Sigmoid colon (tissue), 7 donors: ENCODE data around the gene CRTC2. TPM values are rescaled to one million over a fixed set of nuclear protein-coding genes. Genes with fewer than 3 reads are reported as not detected.
A peak's percentile ranks its signal among the peaks of the same experiment; 100 is the strongest.

Experiments
- DNase-seq: peaks from one replicate; pipeline ENCODE4 v3.0.0-alpha.2; 2019
- H3K27ac ChIP-seq, 4 donors: fragments of 200-600 bp; sonication (generic); one replicate each; pipeline ENCODE4 v1.5.1; 2016 to 2019; ENCODE audit warnings: mild to moderate bottlenecking in 1 of 4
- H3K27me3 ChIP-seq, 3 donors: fragments of 200-600 bp; sonication (generic); one replicate each; pipeline ENCODE4 v1.5.1; 2019; ENCODE audit warnings: mild to moderate bottlenecking in 1 of 3
- H3K36me3 ChIP-seq, 4 donors: fragments of 200-600 bp; sonication (generic); one replicate each; pipeline ENCODE4 v1.5.1; 2016 to 2019
- H3K4me1 ChIP-seq, 4 donors: fragments of 200-600 bp; sonication (generic); one replicate each; pipeline ENCODE4 v1.5.1; 2017 to 2019
- H3K4me3 ChIP-seq, 4 donors: fragments of 200-600 bp; sonication (generic); one replicate each; pipeline ENCODE4 v1.5.1; 2017 to 2019; ENCODE audit warnings: mild to moderate bottlenecking in 2 of 4, moderate library complexity in 1 of 4
- H3K9me3 ChIP-seq, 4 donors: fragments of 200-600 bp in 3 of 4; sonication (generic) in 3 of 4; one replicate each; pipeline versions ENCODE4 v1.5.1 to v1.6.1; 2013 to 2019
- EP300 ChIP-seq, 4 donors: sonication (generic); formaldehyde crosslinking; IDR thresholded peaks; one replicate each; pipeline ENCODE4 v1.6.1; 2017; ENCODE audit warnings: antibody characterized with exemption in 4 of 4
- POLR2A ChIP-seq, 2 donors: fragments of 450-650 bp; IDR thresholded peaks; one replicate each; pipeline ENCODE4 v1.6.1; 2016; ENCODE audit warnings: antibody characterized with exemption in 2 of 2, mild to moderate bottlenecking in 2 of 2, moderate library complexity in 2 of 2
- POLR2AphosphoS5 ChIP-seq, 4 donors: sonication (generic); formaldehyde crosslinking; IDR thresholded peaks; one replicate each; pipeline ENCODE4 v1.6.1; 2017; ENCODE audit warnings: antibody characterized with exemption in 4 of 4
- WGBS, 2 donors: extraction: QIAGEN DNeasy Blood & Tissue Kit; methylation state at CpG; one replicate each; pipeline ENCODE4 v1.1.7; 2013; 5-methylcytosine and 5-hydroxymethylcytosine counted together
- intact Hi-C: fragments of 100-400 bp; cut with DNase I; formaldehyde crosslinking; loops from one replicate; pipeline ENCODE4 v1.15.1; 2023
- polyA plus RNA-seq, 3 donors: library from polyadenylated mRNA; stranded (reverse); fragments of 200-250 nt; gene quantifications; one replicate each; pipeline ENCODE4 v1.2.3, GENCODE V29; 2013
- total RNA-seq, 4 donors: library from RNA; depleted of rRNA; stranded (reverse); fragments of >200 nt; gene quantifications; one replicate each; pipeline ENCODE4 v1.1.0, GENCODE V29; 2016
- TF ChIP-seq, protein P1 (sequence below), 4 experiments: fragments of 450-650 bp in 3 of 4; fragments of 200-600 bp in 1 of 4; IDR thresholded peaks; one replicate each; pipeline ENCODE4 v1.5.1; 2016 to 2019; ENCODE audit warnings: antibody characterized with exemption in 4 of 4, mild to moderate bottlenecking in 3 of 4, moderate library complexity in 2 of 4
- donor health status: healthy with polysubstance abuse.
- donor health status: Bipolar disorder and iron deficiency.
- donor health status: healthy.

CRTC2 gene
- total and polyA plus RNA-seq, 7 donors, result 13.7 to 32.9 (median 17.8) TPM

DNA sequence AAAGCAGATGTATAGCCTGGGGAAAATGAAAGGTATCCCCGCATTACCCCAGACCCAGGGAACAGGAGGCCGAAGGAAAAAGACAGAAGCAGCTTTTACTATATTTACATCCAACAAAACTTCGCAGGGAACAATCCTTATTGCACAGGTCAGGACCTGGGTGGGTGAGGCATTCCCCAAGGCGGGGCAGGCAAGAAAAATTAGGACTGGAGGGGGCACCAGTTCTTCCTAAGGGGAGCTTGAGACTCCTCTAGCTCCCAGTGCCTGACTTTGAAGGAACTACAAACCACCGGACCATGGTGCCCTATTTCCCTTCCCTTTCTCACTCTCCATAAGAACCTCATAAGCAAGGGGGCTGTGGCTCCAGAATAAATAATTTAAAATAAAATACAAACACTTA, 29.0 kb downstream of the CRTC2 start:
- intact Hi-C loops, result no loop called here
- TF ChIP-seq POLR2A (IDR thresholded peaks at IDR 0.05) (no peak), POLR2AphosphoS5 (IDR thresholded peaks at IDR 0.05) (no peak), EP300 (IDR thresholded peaks at IDR 0.05) (no peak)
- TF ChIP-seq, protein P1, sequence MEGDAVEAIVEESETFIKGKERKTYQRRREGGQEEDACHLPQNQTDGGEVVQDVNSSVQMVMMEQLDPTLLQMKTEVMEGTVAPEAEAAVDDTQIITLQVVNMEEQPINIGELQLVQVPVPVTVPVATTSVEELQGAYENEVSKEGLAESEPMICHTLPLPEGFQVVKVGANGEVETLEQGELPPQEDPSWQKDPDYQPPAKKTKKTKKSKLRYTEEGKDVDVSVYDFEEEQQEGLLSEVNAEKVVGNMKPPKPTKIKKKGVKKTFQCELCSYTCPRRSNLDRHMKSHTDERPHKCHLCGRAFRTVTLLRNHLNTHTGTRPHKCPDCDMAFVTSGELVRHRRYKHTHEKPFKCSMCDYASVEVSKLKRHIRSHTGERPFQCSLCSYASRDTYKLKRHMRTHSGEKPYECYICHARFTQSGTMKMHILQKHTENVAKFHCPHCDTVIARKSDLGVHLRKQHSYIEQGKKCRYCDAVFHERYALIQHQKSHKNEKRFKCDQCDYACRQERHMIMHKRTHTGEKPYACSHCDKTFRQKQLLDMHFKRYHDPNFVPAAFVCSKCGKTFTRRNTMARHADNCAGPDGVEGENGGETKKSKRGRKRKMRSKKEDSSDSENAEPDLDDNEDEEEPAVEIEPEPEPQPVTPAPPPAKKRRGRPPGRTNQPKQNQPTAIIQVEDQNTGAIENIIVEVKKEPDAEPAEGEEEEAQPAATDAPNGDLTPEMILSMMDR (IDR thresholded peaks at IDR 0.05), result no peak
- Histone ChIP-seq H3K4me1 (peaks cover 0 to 3% (median 0%) of the 10 kb centered on the region in 4 donors), H3K4me3 (no peak overlapping the region), H3K27ac (peak overlapping the region in 1 of 4 donors; percentile 25), H3K36me3 (peaks cover 19 to 46% (median 34%) of the 10 kb centered on the region in 4 donors), H3K27me3 (no peaks in the 10 kb centered on the region), H3K9me3 (no peaks in the 10 kb centered on the region)
- 84 to 85% methylated on average over 5 of the region's 5 CpGs for WGBS, 2 donors
- DNase-seq, result no peak

DNA sequence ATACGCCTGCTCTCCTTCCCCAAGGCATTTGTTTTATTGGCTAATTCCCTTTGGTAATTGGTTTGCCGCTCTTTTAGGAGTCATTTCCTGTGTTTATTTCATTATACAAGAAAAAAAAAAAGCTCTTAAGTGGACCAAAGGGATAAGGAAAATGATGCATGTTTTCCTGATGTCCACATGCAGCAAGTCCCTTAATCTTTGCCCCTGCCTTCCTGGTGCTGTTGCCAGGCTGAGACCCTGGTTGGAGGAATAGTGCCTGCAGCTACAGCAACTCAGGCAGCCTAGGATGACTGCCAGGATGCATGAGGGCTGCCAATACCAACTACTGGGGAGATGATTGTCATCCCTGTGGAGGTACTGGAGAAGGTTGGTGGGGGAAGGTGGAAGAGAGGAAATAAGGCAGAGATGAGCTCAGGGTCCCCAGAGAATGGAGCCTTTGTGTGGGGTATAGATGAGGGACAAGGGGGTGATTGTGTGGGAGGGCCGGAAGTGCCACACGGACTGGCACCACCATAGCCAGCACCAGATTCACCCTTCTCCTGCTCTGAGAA, 29.5 kb downstream of the CRTC2 start:
- no peak for DNase-seq
- H3K9me3 ChIP-seq, result no peaks in the 10 kb centered on the region
- WGBS, 2 donors, result 67 to 73% methylated on average over 4 of the region's 4 CpGs
- no peaks in the 10 kb centered on the region for H3K27me3 ChIP-seq
- no peak overlapping the region for H3K4me3 ChIP-seq
- TF ChIP-seq, protein P1 (IDR thresholded peaks at IDR 0.05), result no peak
- TF ChIP-seq POLR2A (IDR thresholded peaks at IDR 0.05), result no peak
- TF ChIP-seq POLR2AphosphoS5 (IDR thresholded peaks at IDR 0.05), result no peak
- TF ChIP-seq EP300 (IDR thresholded peaks at IDR 0.05), result no peak
- peak overlapping the region in 2 of 4 donors; percentile 25 to 33 for H3K27ac ChIP-seq
- intact Hi-C loops, result no loop called here
- H3K36me3 ChIP-seq, result peaks cover 14 to 41% (median 29%) of the 10 kb centered on the region in 4 donors
- peaks cover 0 to 8% (median 4%) of the 10 kb centered on the region in 4 donors for H3K4me1 ChIP-seq

DNA sequence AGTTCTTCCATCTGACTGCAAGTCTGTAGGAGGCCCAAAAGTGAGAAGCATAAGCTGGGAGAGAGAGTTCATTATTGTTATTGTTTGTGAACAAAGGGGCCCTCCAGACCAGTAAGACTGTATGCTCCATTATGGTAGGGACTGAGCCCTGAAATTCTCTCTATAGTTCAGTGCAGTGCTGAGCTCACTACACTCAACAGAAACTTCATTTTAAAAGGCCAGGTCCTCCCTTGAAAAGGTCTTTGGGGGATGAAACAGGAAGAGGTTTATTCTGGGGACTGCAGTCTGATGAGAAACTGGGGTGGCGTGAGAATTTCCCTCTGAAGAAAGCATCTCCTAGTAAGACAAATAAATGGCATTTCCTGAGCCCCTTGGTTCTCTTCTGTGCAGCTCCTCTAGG, 30.2 kb downstream of the CRTC2 start:
- no peaks in the 10 kb centered on the region for H3K27me3 ChIP-seq
- TF ChIP-seq POLR2A (IDR thresholded peaks at IDR 0.05), result no peak
- TF ChIP-seq, protein P1 (IDR thresholded peaks at IDR 0.05), result no peak
- peaks cover 0 to 14% (median 7%) of the 10 kb centered on the region in 4 donors for H3K4me1 ChIP-seq
- no peak for DNase-seq
- peaks cover 8 to 35% (median 22%) of the 10 kb centered on the region in 4 donors for H3K36me3 ChIP-seq
- no peak overlapping the region for H3K4me3 ChIP-seq
- intact Hi-C loops, result no loop called here
- H3K27ac ChIP-seq, result peak overlapping the region in 2 of 4 donors; percentile 18 to 33
- WGBS, 2 donors, result 69 to 81% methylated on average over 1 of the region's 1 CpG
- H3K9me3 ChIP-seq, result no peaks in the 10 kb centered on the region

DNA sequence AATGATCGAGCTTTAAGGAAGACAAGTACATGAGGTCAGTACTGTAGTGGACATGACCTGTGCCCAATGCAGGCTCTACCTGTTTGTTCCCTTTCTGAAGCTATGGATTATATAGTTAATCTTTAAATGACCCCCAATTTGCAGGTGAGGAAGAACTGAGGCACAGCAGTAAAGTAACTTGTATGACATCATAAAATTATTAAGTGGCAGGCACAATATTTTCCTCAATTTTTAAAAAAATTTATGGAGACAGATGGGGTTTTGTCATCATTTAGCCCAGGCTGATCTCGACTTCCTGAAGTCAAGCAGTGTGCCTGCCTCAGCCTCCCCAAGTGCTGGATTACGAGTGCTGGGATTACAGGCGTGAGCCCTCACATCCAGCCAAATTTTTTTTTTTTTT, 32.0 kb downstream of the CRTC2 start:
- Histone ChIP-seq H3K27ac (no peak overlapping the region), H3K9me3 (no peaks in the 10 kb centered on the region), H3K27me3 (no peaks in the 10 kb centered on the region), H3K4me1 (peaks cover 0 to 21% (median 12%) of the 10 kb centered on the region in 4 donors), H3K36me3 (peaks cover 0 to 17% (median 9%) of the 10 kb centered on the region in 4 donors), H3K4me3 (no peak overlapping the region)
- DNase-seq, result no peak
- 81 to 90% methylated on average over 4 of the region's 4 CpGs for WGBS, 2 donors
- no peak for TF ChIP-seq POLR2A (IDR thresholded peaks at IDR 0.05)
- no peak for TF ChIP-seq EP300 (IDR thresholded peaks at IDR 0.05)
- TF ChIP-seq POLR2AphosphoS5 (IDR thresholded peaks at IDR 0.05), result no peak
- TF ChIP-seq, protein P1 (IDR thresholded peaks at IDR 0.05), result no peak
- intact Hi-C loops, result no loop called here
